NCI-H69 (cell line): ENCODE data around the gene RPH3AL.

Source experiments
- DNase-seq: peaks from one replicate; lab custom pipeline; 2025; lab: John Stamatoyannopoulos, UW

Gene RPH3AL

DNA sequence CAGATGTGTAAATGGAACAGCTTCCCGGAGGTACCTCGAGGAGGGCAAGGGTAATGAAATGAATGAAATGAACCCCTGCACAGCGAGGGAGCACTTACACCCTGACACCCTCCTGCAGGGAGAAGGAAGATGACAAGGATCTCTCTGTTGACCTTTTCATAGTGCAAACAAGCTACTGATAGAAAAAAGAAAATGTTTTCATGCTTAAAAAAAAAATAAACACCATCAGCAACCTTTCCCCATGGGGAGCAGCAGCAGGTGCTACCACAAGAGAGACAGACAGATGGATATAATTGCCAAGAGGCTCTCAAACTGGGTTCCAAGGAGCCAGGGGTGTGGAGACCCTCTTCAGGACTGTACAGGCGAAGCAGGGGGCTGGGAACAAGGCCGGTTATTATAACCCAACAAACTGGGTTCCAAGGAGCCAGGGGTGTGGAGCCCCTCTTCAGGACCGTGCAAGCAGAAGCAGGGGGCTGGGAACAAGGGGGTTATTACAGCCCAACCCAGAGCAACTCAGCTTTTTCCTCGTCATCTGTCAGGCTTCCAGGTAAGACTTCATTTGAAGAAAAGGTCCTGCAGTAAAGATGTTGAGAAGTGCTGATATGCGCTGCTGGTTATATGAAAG is 718 bp upstream of the RPH3AL start:
- DNase-seq: no peak

DNA sequence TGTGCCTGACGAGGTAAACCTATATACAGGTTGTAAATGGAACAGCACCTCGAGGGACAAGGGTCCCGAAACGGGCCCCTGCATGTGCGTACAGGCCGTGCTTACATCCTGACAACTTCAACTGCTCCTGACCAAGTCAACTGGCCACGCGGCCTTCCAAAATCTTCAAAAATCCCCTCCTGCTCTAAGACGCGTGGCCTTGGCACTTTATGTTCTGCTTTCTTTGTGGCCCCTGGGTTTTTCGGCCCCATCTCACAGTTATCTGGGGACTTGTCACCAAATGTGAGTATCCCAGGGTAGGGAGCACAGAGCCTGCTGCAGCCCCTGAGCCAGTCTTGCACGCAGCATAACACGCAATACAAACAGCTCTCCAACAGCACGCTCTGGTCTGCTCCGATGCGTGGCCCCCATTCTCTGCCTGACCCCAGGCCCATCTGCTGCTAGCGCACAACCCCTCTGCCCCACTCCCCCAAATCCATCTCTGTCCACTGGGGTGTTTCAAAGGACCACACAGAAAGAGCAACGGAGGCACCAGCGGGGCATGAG is 659 bp downstream of the RPH3AL start:
- no peak for DNase-seq

GRCh38 chr17:351449-351738 is 1.2 kb downstream of the RPH3AL start:
- no peak for DNase-seq

GRCh38 chr17:350706-351448 is 1.7 kb downstream of the RPH3AL start:
- no peak for DNase-seq

DNA sequence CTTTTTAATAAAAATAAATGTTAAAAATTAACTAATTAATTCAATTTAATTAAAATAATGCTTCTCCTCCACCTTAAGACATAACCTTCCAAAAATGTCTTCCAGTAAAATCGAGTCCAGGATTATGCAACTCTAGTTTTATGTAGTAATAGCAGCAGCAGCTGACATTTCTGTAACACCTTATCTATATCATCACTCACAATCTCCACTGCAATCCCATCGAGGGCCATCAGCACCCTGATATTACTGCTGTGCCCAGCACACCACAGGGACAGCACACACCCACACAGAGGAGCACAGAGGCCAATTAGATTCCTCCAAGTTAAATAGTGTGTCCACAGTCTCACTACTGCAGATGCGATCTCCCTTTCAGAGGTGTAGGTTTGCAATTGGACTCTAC is 2.9 kb downstream of the RPH3AL start:
- no peak for DNase-seq

DNA sequence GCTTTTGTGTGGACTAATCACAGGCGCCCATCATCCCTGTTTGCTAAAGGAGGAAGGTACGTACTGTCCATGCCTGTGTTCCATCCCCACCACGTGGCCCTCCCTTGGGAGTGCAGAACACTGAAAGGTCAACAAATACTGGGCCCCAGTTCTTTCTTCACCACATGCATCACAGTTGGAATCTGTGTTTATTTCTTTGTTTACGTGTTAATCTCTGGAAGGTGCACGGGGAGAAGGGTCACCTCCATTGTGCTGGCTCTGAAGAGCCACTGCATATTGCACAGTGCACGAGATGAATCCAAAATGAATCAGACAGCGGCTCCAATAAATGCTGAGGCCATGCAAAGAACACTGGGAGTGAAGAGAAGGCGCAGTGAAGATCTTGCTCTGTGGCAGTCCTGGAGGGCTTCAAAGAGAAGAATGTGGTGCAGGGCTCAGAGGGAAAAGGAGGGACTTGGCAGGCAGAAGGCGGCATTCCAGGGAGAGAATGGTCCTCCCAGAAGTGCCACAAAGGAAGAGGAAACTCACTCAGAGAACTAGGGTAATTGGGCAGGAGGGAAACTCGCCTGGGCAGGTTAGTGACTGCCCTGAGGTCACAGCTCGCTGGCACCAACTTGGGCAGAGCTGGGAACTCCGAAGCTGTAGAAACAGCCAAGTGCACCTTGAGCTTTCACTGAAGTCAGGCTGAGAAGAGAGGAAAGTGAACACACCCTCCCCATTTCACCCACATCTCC is 3.7 kb downstream of the RPH3AL start:
- no peak for DNase-seq

- no peak for DNase-seq
Observed at GRCh38 chr17:348012-348411, 4.6 kb downstream of the RPH3AL start.

GRCh38 chr17:347309-347899 is 5.2 kb downstream of the RPH3AL start:
- no peak for DNase-seq

DNA sequence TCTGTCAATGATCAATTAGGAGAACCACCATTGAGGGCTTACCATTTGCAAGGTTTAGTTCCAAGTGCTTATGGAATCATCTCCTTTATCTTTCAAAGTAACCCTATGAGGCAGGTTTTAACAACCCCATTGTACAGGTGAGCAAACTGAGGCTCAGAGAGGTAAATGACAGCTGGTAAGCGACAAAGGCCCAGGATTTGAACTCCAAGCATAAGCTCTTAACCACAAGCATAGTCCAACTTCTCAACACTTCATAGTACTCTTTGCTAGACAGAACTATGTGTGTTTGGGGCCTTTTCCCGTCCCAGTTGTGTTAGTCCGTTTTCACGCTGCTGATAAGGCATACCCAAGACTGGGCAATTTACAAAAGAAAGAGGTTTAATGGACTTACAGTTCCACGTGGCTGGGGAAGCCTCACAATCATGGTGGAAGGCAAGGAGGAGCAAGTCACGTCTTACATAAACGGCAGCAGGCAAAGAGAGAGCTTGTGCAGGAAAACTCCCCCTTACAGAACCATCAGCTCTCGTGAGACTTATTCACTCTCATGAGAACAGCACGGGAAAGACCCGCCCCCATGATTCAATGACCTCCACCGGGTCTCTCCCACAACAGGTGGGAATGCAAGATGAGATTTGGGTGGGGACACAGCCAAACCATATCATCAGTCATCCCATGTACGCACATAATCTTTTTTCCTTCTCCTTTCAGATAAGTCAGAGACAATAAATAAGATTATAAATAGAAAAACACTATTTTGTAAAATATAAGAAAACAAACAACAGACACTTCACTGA is 6.4 kb downstream of the RPH3AL start:
- DNase-seq: no peak

- DNase-seq: no peak
Observed at GRCh38 chr17:345261-345660, 7.3 kb downstream of the RPH3AL start.

DNA sequence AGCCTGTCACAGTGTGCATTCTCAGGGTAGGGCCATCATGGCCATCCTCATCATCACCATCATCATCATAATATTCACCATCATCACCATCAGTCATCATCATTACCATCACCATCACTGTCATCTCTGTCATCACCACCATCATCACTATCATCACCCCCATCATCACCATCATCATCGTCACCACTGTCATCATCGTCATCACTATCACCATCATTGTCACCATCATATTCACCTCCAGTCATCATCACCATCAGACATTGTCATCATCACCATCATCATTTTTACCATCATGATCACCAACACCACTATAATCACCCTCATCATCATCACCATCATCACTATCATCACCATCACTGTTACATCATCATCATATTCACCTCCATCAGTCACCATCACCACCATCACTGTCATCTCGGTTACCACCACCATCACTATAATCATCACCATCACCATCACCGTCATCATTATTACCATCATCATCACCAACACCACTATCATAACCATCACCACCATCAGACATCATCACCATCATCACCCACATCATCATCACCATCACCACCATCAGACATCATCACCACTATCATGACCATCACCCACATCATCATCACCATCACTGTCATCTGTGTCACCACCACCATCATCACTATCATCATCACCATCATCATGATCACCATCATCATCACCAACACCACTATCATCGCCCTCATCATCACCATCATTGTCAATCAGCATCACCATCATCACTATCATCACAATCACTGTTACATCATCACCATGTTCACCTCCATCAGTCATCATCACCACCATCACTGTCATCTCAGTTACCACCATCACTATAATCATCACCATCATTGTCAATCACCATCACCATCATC is 8.5 kb downstream of the RPH3AL start:
- no peak for DNase-seq

GRCh38 chr17:343211-343610 is 9.4 kb downstream of the RPH3AL start:
- DNase-seq: no peak

DNA sequence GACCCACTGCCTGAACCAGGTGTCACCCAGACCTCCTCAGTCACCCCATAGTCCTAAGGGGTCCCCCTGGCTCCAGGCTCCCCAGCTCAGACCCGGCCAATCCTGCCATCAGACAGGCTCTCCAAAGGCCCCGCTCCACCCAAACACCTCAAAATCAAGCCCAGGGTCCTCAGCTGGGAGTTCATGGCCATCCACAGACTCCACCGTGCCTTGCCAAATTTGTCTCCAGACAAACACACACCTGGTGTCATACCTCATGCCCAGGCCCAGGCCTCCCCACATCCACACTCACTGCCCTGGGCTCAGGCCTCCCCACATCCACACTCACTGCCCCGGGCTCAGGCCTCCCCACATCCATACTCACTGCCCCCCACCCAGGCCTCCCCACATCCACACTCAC is 12.5 kb downstream of the RPH3AL start:
- no peak for DNase-seq

DNA sequence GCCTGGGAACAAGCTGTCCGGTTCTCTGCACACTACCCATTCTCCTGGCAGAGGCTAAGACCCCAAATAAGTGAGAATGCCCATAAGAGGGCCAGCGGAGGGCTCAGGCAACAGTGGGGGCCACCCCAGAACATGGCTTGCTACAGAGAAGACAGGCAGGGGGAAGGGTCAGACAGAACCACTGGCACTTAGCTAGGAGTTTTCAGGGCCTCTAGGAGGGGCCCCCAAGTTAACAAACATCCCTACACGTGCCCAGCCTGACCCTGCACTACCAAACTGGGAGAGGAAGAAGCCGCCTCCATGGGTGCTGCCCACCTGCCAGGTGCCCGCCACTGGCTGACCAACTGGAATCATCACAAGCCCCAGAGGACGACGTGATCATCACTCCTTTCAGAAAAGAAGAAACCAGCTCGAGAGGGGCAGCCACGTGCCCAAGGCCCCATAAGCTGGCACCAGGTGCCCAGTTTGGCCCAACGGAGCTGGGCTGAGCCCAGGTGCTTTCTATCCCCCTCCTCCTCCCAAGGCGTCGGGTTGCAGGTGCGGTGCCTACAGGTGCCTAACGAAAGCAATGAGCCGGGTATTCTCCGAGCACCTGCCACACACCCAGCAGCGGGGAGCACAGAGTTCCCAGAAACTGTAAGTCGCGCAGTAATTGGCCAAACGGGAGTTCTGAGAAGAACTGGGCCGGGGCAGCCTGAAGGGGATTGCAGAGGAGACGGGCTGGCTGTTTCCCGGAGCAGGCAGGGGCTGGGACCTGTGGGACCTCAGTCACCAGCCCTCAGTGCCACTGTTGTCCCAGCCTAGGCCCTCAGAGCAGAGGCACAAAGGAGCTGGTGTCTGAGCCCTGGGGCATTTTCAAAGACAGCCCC is 13.2 kb downstream of the RPH3AL start:
- no peak for DNase-seq

- no peak for DNase-seq
Observed at GRCh38 chr17:338442-339192, 14.0 kb downstream of the RPH3AL start.

GRCh38 chr17:337866-338265 is 14.7 kb downstream of the RPH3AL start:
- DNase-seq: no peak

DNA sequence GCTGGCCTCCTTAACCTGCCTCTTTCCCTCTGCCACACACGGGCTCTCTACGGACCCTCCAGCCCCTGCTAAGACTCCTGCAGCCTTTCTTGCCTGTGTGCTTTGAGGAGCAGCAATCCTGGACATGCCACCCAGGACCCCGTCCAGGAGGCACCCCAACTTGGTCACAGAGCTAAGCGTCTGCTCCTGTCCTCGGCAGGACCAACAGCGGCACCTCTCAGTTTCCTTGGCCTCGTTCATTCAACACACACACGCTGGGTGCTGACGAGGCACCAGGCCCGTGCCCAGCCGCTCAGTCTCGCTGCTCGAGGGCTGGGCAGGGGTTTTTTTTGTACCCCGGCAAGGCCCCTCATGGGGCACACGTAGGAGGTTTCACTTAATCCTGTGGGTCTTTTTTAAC is 15.2 kb downstream of the RPH3AL start:
- no peak for DNase-seq

DNA sequence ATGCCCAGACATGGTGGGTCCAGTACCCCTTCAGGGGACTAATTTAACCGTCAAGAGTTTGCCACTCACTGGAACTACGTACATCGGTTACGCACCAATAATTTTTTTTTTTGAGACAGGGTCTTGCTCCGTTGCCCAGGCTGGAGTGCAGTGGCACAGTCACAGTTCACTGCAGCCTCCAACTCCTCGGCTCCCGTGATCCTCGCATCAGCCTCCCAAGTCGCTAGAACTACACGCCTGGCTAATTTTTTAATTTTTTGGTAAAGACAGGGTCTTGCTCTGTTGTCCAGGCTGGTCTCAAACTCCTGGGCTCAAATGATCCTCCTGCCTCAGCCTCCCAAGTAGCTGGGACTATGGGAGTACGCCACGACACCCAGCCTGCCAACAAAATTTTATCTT is 15.6 kb downstream of the RPH3AL start:
- DNase-seq: no peak
